ENCODE results near the gene CYP4F2. TPM values are rescaled to one million over a fixed set of nuclear protein-coding genes. Genes with fewer than 3 reads are reported as not detected.
"Not testable (repeated sequence)": the region's sequence is repeated elsewhere in the genome, so short reads cannot be mapped to it uniquely, and the experiment has no call there.

Gene CYP4F2
- total RNA-seq, 1 donor from 2014 or later: not detected

DNA sequence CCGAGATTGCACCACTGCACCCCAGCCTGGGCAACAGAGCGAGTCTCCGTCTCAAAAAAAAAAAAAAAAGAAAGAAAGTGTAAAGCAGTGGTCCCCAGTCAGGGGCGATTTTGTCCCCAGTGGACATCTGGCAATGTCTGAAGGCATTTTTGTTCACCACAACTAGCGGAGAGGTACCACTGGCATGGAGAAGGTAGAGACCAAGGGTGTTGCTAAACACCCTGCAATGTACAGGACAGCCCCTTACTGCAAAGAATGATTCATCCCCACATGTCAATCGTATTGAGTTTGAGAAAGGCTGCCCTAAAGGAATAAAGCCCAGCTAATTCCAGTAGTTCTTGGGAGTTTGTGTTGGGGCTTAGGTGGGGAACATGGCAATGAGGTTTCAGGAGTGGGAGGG, 38.7 kb downstream of the CYP4F2 start:
- DNase-seq (ENCODE audit: low read depth, low spot score): no peak

- DNase-seq (ENCODE audit: low read depth, low spot score): no peak
These were observed 47.5 kb downstream of the CYP4F2 start for GRCh38 chr19:15850385-15850784.

GRCh38 chr19:15846923-15847322, 51.0 kb downstream of the CYP4F2 start:
- no peak for DNase-seq (ENCODE audit: low read depth, low spot score)

DNA sequence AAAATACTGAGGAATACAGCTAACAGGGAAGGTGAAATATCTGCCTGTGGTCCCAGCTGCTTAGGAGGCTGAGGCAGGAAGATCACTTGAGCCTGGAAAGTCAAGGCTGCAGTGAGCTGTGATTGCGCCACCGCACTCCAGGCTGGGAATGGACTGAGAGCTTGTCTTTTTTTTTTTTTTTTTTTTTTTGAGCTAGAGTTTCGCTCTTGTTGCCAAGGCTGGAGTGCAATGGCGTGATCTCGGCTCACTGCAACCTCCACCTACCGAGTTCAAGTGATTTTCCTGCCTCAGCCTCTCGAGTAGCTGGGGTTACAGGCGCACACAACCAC, 54.0 kb downstream of the CYP4F2 start:
- not testable (repeated sequence) for DNase-seq (ENCODE audit: low read depth, low spot score)

GRCh38 chr19:15843203-15843893, 54.5 kb downstream of the CYP4F2 start:
- no peak for DNase-seq (ENCODE audit: low read depth, low spot score)

- DNase-seq (ENCODE audit: low read depth, low spot score): no peak
These were observed 55.9 kb downstream of the CYP4F2 start for GRCh38 chr19:15841875-15842569.

GRCh38 chr19:15840833-15841232, 57.0 kb downstream of the CYP4F2 start:
- DNase-seq (ENCODE audit: low read depth, low spot score): no peak

GRCh38 chr19:15839888-15840287, 58.0 kb downstream of the CYP4F2 start:
- DNase-seq (ENCODE audit: low read depth, low spot score): not testable (repeated sequence)

GRCh38 chr19:15838351-15838750, 59.5 kb downstream of the CYP4F2 start:
- DNase-seq (ENCODE audit: low read depth, low spot score): no peak

GRCh38 chr19:15837221-15837731, 60.6 kb downstream of the CYP4F2 start:
- DNase-seq (ENCODE audit: low read depth, low spot score): no peak

DNA sequence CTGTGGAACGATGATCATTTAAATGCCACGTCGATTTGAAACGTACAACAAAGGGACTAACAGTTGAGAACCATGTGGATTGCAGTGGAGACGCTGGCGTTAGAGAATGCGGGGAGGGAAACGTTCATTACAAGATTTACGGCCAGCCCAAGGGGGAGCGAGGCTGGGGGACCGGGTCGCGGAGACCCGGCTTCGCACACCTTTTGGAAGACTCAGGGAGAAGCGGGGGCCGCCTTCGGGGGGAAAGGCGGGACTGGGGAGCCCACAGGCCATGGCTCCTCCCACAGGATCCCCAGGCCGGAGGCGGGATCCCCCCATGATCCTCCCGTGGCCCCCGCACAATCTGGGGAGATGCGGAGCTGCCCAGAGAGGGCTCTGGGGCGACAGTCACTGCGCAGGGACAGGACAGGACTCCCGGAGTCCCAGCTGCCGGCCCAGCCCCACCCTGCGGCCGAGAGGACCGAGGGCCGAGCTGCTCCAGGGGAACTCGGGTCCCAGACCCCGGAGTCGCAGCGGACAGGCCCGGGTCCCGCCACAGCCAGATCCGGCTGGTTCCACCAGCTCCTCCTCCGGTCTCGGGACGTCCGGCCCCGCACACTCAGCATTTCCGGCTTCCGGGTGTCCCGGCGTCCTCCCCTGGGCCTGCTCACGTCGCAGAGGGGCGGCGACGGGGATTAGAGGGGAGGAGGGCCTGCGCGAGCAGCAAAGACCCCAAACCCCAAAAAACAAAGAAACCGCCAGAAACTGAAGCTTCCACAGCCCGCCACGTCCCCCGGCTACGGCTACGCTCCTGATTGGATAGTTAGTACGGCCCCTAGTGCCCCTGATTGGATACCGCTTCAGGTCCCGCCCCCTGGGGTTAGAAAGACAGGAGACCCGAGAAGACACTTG, 61.3 kb downstream of the CYP4F2 start:
- DNase-seq (ENCODE audit: low read depth, low spot score): peak; percentile 77

DNA sequence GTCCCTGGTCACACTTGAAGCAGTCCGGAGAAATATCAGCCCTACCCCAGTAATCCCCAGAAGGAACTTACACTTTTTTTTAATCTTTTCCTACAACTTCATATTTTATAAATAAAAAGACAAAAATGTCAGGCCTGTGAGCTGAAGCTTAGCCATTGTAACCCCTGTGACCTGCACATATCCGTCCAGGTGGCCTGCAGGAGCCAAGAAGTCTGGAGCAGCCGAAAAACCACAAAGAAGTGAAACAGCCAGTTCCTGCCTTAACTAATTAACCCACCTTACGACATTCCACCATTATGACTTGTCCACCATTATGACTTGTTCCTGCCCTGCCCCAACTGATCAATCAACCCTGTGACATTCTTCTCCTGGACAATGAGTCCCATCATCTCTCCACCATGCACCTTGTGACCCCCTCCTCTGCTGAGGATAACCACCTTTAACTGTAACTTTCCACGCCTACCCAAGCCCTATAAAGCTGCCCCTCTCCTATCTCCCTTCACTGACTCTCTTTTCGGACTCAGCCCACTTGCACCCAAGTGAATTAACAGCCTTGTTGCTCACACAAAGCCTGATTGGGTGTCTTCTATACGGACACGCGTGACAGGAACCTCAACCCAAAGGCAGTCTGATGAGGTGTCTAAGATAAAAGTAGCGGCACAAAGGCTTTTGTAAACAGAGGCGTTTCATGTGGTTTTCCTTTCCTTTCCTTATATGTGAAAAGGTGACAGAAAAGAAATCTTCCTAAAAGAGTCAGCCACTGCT, 62.1 kb downstream of the CYP4F2 start:
- DNase-seq (ENCODE audit: low read depth, low spot score): not testable (repeated sequence)

DNA sequence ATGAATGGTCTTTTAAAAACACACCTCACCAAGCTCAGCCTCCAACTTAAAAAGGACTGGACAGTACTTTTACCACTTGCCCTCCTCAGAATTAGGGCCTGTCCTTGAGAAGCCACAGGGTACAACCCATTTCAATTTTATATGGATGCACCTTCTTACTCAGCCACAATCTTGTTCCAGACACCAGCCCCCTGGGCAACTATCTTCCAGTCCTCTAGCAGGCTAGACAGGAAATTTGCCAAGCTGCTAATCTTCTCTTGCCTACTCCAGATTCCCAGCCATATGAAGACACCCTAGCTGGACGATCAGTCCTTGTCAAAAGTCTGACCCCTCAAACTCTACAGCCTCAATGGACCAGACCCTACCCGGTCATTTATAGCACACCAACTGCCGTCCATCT, 63.6 kb downstream of the CYP4F2 start:
- not testable (repeated sequence) for DNase-seq (ENCODE audit: low read depth, low spot score)

- no peak for DNase-seq (ENCODE audit: low read depth, low spot score)
These were observed 66.2 kb downstream of the CYP4F2 start for GRCh38 chr19:15831626-15832025.

DNA sequence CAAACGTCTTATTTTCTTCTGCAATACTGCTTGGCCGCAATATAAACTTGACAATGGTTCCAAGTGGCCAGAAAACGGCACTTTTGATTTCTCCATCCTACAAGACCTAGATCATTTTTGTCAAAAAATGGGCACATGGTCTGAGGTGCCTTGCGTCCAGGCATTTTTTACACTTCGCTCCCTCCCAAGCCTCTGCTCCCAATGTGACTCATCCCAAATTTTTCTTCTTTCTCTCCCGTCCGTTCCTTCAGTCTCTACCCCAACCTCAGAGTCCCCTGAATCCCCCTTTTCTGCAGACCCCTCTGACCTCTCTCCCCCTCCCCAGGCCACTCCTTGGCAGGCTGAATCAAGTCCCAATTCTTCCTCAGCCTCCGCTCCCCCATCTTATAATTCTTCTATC, 68.1 kb downstream of the CYP4F2 start:
- no peak for DNase-seq (ENCODE audit: low read depth, low spot score)

- no peak for DNase-seq (ENCODE audit: low read depth, low spot score)
These were observed 68.6 kb downstream of the CYP4F2 start for GRCh38 chr19:15829306-15829698.

DNA sequence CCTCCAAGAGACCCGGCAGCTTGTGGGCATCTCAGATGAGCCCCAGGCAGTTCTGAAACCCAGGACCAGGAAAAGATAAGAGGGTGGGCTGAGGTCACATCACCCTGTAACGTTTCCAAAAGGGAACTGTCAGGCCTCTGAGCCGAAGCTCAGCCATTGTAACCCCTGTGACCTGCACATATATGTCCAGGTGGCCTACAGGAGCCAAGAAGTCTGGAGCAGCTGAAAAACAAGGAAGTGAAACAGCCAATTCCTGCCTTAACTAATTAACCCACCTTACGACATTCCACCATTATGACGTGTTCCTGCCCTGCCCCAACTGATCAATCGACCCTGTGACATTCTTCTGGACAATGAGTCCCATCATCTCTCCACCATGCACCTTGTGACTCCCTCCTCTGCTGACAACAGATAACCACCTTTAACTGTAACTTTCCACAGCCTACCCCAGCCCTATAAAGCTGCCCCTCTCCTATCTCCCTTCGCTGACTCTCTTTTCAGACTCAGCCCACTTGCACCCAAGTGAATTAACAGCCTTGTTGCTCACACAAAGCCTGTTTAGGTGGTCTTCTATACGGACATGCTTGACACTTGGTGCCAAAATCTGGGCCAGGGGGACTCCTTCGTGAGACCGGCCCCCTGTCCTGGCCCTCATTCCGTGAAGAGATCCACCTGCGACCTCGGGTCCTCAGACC, 69.1 kb downstream of the CYP4F2 start:
- not testable (repeated sequence) for DNase-seq (ENCODE audit: low read depth, low spot score)

- no peak for DNase-seq (ENCODE audit: low read depth, low spot score)
These were observed 69.7 kb downstream of the CYP4F2 start for GRCh38 chr19:15828121-15828610.

All from pulmonary artery endothelial cell (primary cell).